Heart right ventricle (tissue), 16 donors: Measurements from ENCODE around the gene COL13A1. TPM values are rescaled to one million over a fixed set of nuclear protein-coding genes. Genes with fewer than 3 reads are reported as not detected.

Source experiments
- ATAC-seq, 8 donors: fragments of 200-7000 bp; cut with Tn5 transposase; one replicate each; pipeline ENCODE4 v1.9.1; 2020; ENCODE audit warnings: mild to moderate bottlenecking in 8 of 8, moderate library complexity in 8 of 8, moderate number of reproducible peaks in 1 of 8
- DNase-seq, 2 donors: peaks; one replicate each; pipeline ENCODE4 v3.0.0-alpha.2; 2020
- H3K27ac ChIP-seq, 10 donors: fragments of 200-600 bp; sonication (generic) in 2 of 10; one replicate each; pipeline versions ENCODE4 v1.5.0 to v1.8.0; 2020 to 2022; ENCODE audit warnings: mild to moderate bottlenecking in 3 of 10
- H3K27me3 ChIP-seq, 7 donors: fragments of 200-600 bp; one replicate each; pipeline ENCODE4 v1.8.0; 2021 to 2022; ENCODE audit warnings: mild to moderate bottlenecking in 2 of 7
- H3K36me3 ChIP-seq, 9 donors: fragments of 200-600 bp; sonication (generic) in 1 of 9; one replicate each; pipeline versions ENCODE4 v1.5.0 to v1.8.0; 2020 to 2022; ENCODE audit warnings: mild to moderate bottlenecking in 2 of 9
- H3K4me1 ChIP-seq, 9 donors: fragments of 200-600 bp; sonication (generic) in 1 of 9; one replicate each; pipeline versions ENCODE4 v1.5.0 to v1.8.0; 2020 to 2022; ENCODE audit warnings: mild to moderate bottlenecking in 4 of 9
- H3K4me3 ChIP-seq, 10 donors: fragments of 200-600 bp; sonication (generic) in 2 of 10; one replicate each; pipeline versions ENCODE4 v1.5.0 to v1.8.0; 2020 to 2022; ENCODE audit warnings: mild to moderate bottlenecking in 7 of 10, moderate library complexity in 2 of 10
- H3K9me3 ChIP-seq, 11 donors: fragments of 200-600 bp in 10 of 11; sonication (generic) in 2 of 11; one replicate each; pipeline versions ENCODE4 v1.5.0 to v1.8.0; 2013 to 2022; ENCODE audit warnings: mild to moderate bottlenecking in 2 of 11, control low read depth in 1 of 11, moderate library complexity in 1 of 11
- WGBS, 2 donors: extraction: QIAGEN DNeasy Blood & Tissue Kit; methylation state at CpG; one replicate each; pipeline ENCODE4 v1.1.7; 2013; ENCODE audit warnings: inconsistent platforms in 1 of 2; 5-methylcytosine and 5-hydroxymethylcytosine counted together
- intact Hi-C, 10 donors: fragments of 100-400 bp; cut with DNase I; formaldehyde crosslinking; loops; one replicate each; pipeline versions ENCODE4 v1.11.1 to v1.14.2; 2022
- polyA plus RNA-seq, 2 donors: library from polyadenylated mRNA; stranded (reverse); fragments of 200-250 nt; gene quantifications; one replicate each; pipeline ENCODE4 v1.2.3, GENCODE V29; 2013
- total RNA-seq, 10 donors: library from RNA; stranded (reverse); fragmentation: NEBNext Ultra II Directional in 3 of 10; extraction: Animal tissue kit (Norgen Biotek cat#: 25700) in 3 of 10; gene quantifications; one replicate each; pipeline versions ENCODE4 v1.2.1 to v1.2.4, GENCODE V29; 2021 to 2023
- TF ChIP-seq, protein P1 (sequence below), 9 donors: fragments of 200-600 bp; sonication (generic) in 2 of 9; IDR thresholded peaks; one replicate each; pipeline versions ENCODE4 v1.5.0 to v1.8.0; 2021 to 2022; ENCODE audit warnings: antibody characterized with exemption in 9 of 9, mild to moderate bottlenecking in 5 of 9, moderate library complexity in 1 of 9
- donor health status: Arrhythmogenic right ventricular cardiomyopathy.
- donor health status: ischemic (EF 13 %, LVEDD 7.1; RV severe dilation, severe dysfunction).
- donor health status: healthy with polysubstance abuse.
- donor health status: DM: no; HTN: yes; CAD: no.
- donor health status: DM: no; HTN: no; CAD: no.
- donor health status: ischemic (EF 25% LVEDD 6.9; RV normal size, moderate dysfunction).
- donor health status: ischemic (EF 25% LVEDD 5.7; RV mildly dilated, moderate dysfunction).
- donor health status: healthy.
- donor health status: DM: yes; HTN: yes; CAD: no.
- donor health status: Ischemic cardiomyopathy.
- donor health status: ischemic (EF 35%, LVEDD 5.7; RV mildly dilated, moderate dysfunction).
- donor health status: nonischemic (EF 11% LVEDD 7.7; RV severe dilation, severe dysfunction).
- donor health status: DM: yes; HTN: yes; CAD: no.
- donor health status: PGD.
- donor health status: ischemic (EF 29% LVEDD 5.4; RV normal size, mild dysfunction).
- donor health status: nonischemic (EF 23%, LVEDD 6.1; RV moderate dilation, normal function).

COL13A1 gene
- total and polyA plus RNA-seq, 12 donors, result 0.70 to 6.8 (median 2.7) TPM

DNA sequence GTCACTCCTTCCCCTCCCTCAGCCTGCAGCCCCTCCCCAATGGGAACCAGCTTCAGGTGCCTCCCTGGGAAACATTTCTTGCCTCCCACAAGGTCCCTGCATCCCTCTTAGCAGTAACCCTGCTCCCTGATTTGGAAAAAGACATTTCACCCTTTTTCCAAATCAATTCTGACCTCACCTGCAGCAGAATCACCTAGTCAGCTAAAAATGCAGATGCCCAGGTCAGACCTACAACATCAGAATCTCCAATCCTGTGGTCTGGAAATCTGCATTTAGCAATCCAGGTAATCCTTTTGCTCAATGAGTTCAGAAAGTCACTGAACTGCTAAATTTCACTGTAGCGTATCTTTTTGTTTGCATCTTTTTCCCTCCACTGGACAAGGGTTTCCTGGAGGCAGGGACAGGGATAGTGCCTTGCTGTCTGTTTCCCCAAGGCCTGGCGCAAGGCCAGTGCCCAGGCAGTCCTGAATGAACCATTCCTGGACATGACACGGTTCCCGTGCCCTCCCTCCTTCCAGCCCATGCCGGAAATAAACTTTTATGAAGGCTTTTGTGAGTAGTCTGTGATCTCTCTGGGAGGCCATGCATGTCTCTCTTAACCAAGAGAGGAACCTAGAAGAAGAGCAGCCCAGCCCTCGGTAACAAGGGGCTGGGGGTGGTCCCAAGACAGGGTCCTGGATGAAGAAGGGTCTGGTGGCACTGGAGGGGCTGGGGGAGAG, 44.0 kb downstream of the COL13A1 start:
- Histone ChIP-seq H3K27ac (peak overlapping the region in 1 of 10 donors; percentile 29), H3K4me3 (no peak overlapping the region), H3K4me1 (peaks cover 0 to 16% (median 8%) of the 10 kb centered on the region in 9 donors), H3K36me3 (no peaks in the 10 kb centered on the region), H3K9me3 (no peaks in the 10 kb centered on the region), H3K27me3 (peaks cover 0 to 13% (median 0%) of the 10 kb centered on the region in 7 donors)
- intact Hi-C loops, result no loop called here
- DNase-seq (peak; percentile 49 to 61), ATAC-seq (peak; percentile 66 to 96 (median 90))
- TF ChIP-seq, protein P1, sequence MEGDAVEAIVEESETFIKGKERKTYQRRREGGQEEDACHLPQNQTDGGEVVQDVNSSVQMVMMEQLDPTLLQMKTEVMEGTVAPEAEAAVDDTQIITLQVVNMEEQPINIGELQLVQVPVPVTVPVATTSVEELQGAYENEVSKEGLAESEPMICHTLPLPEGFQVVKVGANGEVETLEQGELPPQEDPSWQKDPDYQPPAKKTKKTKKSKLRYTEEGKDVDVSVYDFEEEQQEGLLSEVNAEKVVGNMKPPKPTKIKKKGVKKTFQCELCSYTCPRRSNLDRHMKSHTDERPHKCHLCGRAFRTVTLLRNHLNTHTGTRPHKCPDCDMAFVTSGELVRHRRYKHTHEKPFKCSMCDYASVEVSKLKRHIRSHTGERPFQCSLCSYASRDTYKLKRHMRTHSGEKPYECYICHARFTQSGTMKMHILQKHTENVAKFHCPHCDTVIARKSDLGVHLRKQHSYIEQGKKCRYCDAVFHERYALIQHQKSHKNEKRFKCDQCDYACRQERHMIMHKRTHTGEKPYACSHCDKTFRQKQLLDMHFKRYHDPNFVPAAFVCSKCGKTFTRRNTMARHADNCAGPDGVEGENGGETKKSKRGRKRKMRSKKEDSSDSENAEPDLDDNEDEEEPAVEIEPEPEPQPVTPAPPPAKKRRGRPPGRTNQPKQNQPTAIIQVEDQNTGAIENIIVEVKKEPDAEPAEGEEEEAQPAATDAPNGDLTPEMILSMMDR (IDR thresholded peaks at IDR 0.05), result no peak
- WGBS, 2 donors, result 21% methylated on average over 6 of the region's 6 CpGs

DNA sequence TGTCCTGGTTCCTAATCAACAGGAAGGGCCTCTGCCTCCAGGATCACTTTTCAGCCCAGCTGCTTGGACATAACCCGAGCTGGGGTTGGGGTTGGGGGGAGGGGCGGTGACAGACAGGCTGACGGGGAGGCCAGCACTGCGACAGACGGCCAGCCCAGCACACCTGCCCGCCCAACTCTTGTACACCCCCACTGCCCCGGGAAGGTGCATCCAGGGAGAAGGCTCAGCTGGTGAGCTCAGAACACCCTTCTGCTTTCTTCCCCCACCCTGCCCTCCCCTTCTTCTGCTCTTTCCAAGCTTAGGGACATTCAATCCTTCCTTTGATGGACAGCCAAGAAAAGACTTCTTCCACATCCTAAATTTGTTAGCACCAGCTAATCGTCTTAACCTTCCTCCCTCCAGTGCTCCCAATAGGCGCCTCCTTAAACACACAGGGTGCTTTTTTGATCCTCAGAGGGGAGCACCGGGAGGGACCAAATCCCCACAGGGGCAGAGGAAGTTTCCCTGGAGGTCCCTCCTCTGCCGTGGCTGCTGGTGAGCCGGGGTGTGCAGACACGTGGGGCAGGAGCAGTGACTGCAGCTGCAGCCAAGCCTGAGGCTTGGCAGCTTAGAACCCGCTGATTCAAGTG, 44.7 kb downstream of the COL13A1 start:
- TF ChIP-seq, protein P1 (IDR thresholded peaks at IDR 0.05), result no peak
- Histone ChIP-seq H3K4me1 (peaks cover 0 to 15% (median 8%) of the 10 kb centered on the region in 9 donors), H3K9me3 (no peaks in the 10 kb centered on the region), H3K36me3 (no peaks in the 10 kb centered on the region), H3K27me3 (peaks cover 0 to 13% (median 0%) of the 10 kb centered on the region in 7 donors), H3K27ac (peak overlapping the region in 1 of 10 donors; percentile 29), H3K4me3 (no peak overlapping the region)
- ATAC-seq (peak in 5 of 8 donors; percentile 7 to 33 (median 16)), DNase-seq (no peak)
- intact Hi-C loops, result no loop called here
- WGBS, 2 donors, result 37% methylated on average over 14 of the region's 14 CpGs

DNA sequence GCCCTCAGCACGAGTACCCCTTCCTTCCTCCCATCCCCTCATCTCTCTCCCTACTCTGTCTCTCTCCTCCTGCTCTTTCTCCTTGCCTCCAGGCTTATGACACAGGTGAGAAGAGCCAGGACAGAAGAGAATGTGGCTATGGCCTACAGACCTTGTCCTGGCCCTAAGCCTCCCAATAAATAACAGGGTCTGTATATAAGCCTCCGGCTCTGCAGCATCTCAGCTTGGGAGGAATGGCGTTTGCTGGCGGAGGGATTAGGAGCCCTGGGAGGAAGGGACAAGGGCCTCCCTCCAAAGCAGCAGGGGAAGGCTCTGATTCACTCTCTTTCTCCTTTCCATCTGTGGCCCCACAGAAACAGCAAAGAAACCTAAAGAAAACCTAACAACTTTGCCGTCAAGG, 45.8 kb downstream of the COL13A1 start:
- TF ChIP-seq, protein P1 (IDR thresholded peaks at IDR 0.05), result no peak
- ATAC-seq (no peak), DNase-seq (no peak)
- H3K27me3 ChIP-seq, result peaks cover 0 to 13% (median 0%) of the 10 kb centered on the region in 7 donors
- intact Hi-C loops, result no loop called here
- peaks cover 0 to 15% (median 8%) of the 10 kb centered on the region in 9 donors for H3K4me1 ChIP-seq
- H3K9me3 ChIP-seq, result no peaks in the 10 kb centered on the region
- 85 to 89% methylated on average over 5 of the region's 5 CpGs for WGBS, 2 donors
- no peak overlapping the region for H3K4me3 ChIP-seq
- H3K36me3 ChIP-seq, result no peaks in the 10 kb centered on the region
- H3K27ac ChIP-seq, result no peak overlapping the region

DNA sequence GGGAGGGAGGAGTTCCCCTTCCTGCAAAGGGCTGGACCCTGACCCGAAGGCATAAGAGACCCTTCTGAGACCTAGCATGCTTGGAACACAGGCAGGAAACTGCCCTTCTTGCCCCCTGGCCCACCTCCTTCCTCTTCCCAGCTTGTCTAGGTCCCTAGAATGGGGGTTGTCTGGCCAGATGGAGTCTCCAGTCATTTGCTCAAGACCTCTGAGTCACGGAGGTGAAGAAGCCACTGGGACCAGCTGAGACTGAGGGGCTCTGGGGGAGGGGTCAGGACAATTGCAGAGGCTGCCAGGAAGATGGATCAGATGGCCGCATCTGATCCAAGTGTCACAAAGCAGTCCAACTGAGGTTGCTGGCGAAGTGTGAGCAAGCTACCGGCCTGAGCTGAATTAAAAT, 46.2 kb downstream of the COL13A1 start:
- peaks cover 0 to 15% (median 8%) of the 10 kb centered on the region in 9 donors for H3K4me1 ChIP-seq
- no peak overlapping the region for H3K4me3 ChIP-seq
- intact Hi-C loops, result no loop called here
- DNase-seq, result no peak
- no peaks in the 10 kb centered on the region for H3K9me3 ChIP-seq
- ATAC-seq, result no peak
- H3K36me3 ChIP-seq, result no peaks in the 10 kb centered on the region
- no peak overlapping the region for H3K27ac ChIP-seq
- H3K27me3 ChIP-seq, result peaks cover 0 to 13% (median 0%) of the 10 kb centered on the region in 7 donors
- TF ChIP-seq, protein P1 (IDR thresholded peaks at IDR 0.05), result no peak
- WGBS, 2 donors, result 75 to 77% methylated on average over 5 of the region's 5 CpGs
